Liver (tissue), 9 donors: Measurements from ENCODE around the gene SYTL3. TPM values are rescaled to one million over a fixed set of nuclear protein-coding genes. Genes with fewer than 3 reads are reported as not detected.
A peak's percentile ranks its signal among the peaks of the same experiment; 100 is the strongest.
"Not testable (repeated sequence)": the region's sequence is repeated elsewhere in the genome, so short reads cannot be mapped to it uniquely, and the experiment has no call there.

Experiments used
- DNase-seq: peaks from one replicate; pipeline ENCODE4 v3.0.0-alpha.2; 2017; ENCODE audit warnings: low spot score
- H3K27ac ChIP-seq, 2 donors: one replicate each; pipeline ENCODE4 v1.7.0; 2013; ENCODE audit warnings: inconsistent platforms in 2 of 2, low read length in 2 of 2, control low read depth in 1 of 2, low read depth in 1 of 2, mild to moderate bottlenecking in 1 of 2
- H3K27me3 ChIP-seq, 4 donors: one replicate each; pipeline versions ENCODE4 v1.6.1 to v1.7.0; 2013; ENCODE audit warnings: low read length in 3 of 4, inconsistent platforms in 1 of 4, mild to moderate bottlenecking in 1 of 4, moderate library complexity in 1 of 4; ENCODE audit not compliant: control insufficient read depth in 4 of 4, insufficient read depth in 4 of 4
- H3K36me3 ChIP-seq, 4 donors: one replicate each; pipeline versions ENCODE4 v1.6.1 to v1.7.0; 2013; ENCODE audit warnings: low read length in 3 of 4, mild to moderate bottlenecking in 3 of 4, low read depth in 1 of 4, moderate library complexity in 1 of 4; ENCODE audit not compliant: control insufficient read depth in 4 of 4, insufficient read depth in 3 of 4
- H3K4me1 ChIP-seq, 4 donors: one replicate each; pipeline versions ENCODE4 v1.6.1 to v1.7.0; 2013; ENCODE audit warnings: low read length in 3 of 4, mild to moderate bottlenecking in 3 of 4, moderate library complexity in 1 of 4; ENCODE audit not compliant: control insufficient read depth in 4 of 4, insufficient read depth in 4 of 4
- H3K4me3 ChIP-seq, 3 donors: one replicate each; pipeline versions ENCODE4 v1.6.1 to v1.7.0; 2013; ENCODE audit warnings: low read length in 3 of 3, control low read depth in 1 of 3, low read depth in 1 of 3, mild to moderate bottlenecking in 1 of 3
- H3K9ac ChIP-seq, 2 donors: one replicate each; pipeline ENCODE4 v1.7.0; 2013; ENCODE audit warnings: low read length in 2 of 2, mild to moderate bottlenecking in 2 of 2, moderate library complexity in 2 of 2, control low read depth in 1 of 2, low read depth in 1 of 2
- H3K9me3 ChIP-seq, 4 donors: one replicate each; pipeline versions ENCODE4 v1.6.1 to v1.7.0; 2013; ENCODE audit warnings: low read length in 3 of 4; ENCODE audit not compliant: control insufficient read depth in 4 of 4
- ATF3 ChIP-seq: IDR thresholded peaks from 2 replicates; pipeline ENCODE4 v1.6.1; 2016; ENCODE audit warnings: antibody characterized with exemption
- EGR1 ChIP-seq, 2 donors: IDR thresholded peaks; 2 replicates each; pipeline ENCODE4 v1.6.1; 2016 to 2018; ENCODE audit warnings: antibody characterized with exemption in 2 of 2, low read depth in 2 of 2
- FOXA1 ChIP-seq: IDR thresholded peaks from 2 replicates; pipeline ENCODE4 v1.6.1; 2016; ENCODE audit warnings: antibody characterized with exemption
- FOXA2 ChIP-seq: IDR thresholded peaks from 2 replicates; pipeline ENCODE4 v1.6.1; 2016; ENCODE audit warnings: antibody characterized with exemption
- GABPA ChIP-seq, 2 donors: IDR thresholded peaks in 1 of 2; conservative IDR thresholded peaks in 1 of 2; 2 replicates each; pipeline ENCODE4 v1.6.1; 2016; ENCODE audit warnings: antibody characterized with exemption in 2 of 2, mild to moderate bottlenecking in 1 of 2, moderate library complexity in 1 of 2
- HNF4A ChIP-seq, 2 donors: conservative IDR thresholded peaks; 2 replicates each; pipeline ENCODE4 v1.6.1; 2016; ENCODE audit warnings: antibody characterized with exemption in 2 of 2, mild to moderate bottlenecking in 2 of 2
- HNF4G ChIP-seq: IDR thresholded peaks from 2 replicates; pipeline ENCODE4 v1.6.1; 2016; ENCODE audit warnings: antibody characterized with exemption
- JUND ChIP-seq, 2 donors: IDR thresholded peaks; 2 replicates each; pipeline ENCODE4 v1.6.1; 2016; ENCODE audit warnings: antibody characterized with exemption in 2 of 2
- NR2F2 ChIP-seq: IDR thresholded peaks from 2 replicates; pipeline ENCODE4 v1.6.1; 2016; ENCODE audit warnings: antibody characterized with exemption
- RAD21 ChIP-seq, 2 donors: IDR thresholded peaks; 2 replicates each; pipeline ENCODE4 v1.6.1; 2016; ENCODE audit warnings: antibody characterized with exemption in 2 of 2, mild to moderate bottlenecking in 2 of 2
- REST ChIP-seq: IDR thresholded peaks from 2 replicates; pipeline ENCODE4 v1.6.1; 2016; ENCODE audit warnings: antibody characterized with exemption, mild to moderate bottlenecking
- RXRA ChIP-seq, 2 donors: IDR thresholded peaks; 2 replicates each; pipeline ENCODE4 v1.6.1; 2017 to 2018; ENCODE audit warnings: antibody characterized with exemption in 2 of 2, mild to moderate bottlenecking in 1 of 2
- TAF1 ChIP-seq: conservative IDR thresholded peaks from 2 replicates; pipeline ENCODE4 v1.6.1; 2016; ENCODE audit warnings: antibody characterized with exemption, mild to moderate bottlenecking
- YY1 ChIP-seq: IDR thresholded peaks from 2 replicates; pipeline ENCODE4 v1.6.1; 2016; ENCODE audit warnings: antibody characterized with exemption, mild to moderate bottlenecking
- ZBTB33 ChIP-seq: IDR thresholded peaks from 2 replicates; pipeline ENCODE4 v1.6.1; 2016; ENCODE audit warnings: antibody characterized with exemption
- WGBS: extraction: QIAGEN DNeasy Blood & Tissue Kit; methylation state at CpG from one replicate; pipeline ENCODE4 v1.1.7; 2013; 5-methylcytosine and 5-hydroxymethylcytosine counted together
- polyA plus RNA-seq, 2 donors: library from polyadenylated mRNA; stranded (reverse) in 1 of 2; unstranded in 1 of 2; fragments of 200-250 nt in 1 of 2; fragments of >200 nt in 1 of 2; fragmentation: Nextera tagmentation in 1 of 2; extraction: Ambion mirVana in 1 of 2; gene quantifications; one replicate each; pipeline versions ENCODE4 v1.2.1 to v1.2.3, GENCODE V29; 2013 to 2015
- total RNA-seq, 2 donors: library from RNA; depleted of rRNA; stranded (reverse); fragments of >200 nt; gene quantifications; one replicate each; pipeline ENCODE4 v1.2.3, GENCODE V29; 2014
- TF ChIP-seq, protein P1 (sequence below): fragments of 150-350 bp; IDR thresholded peaks from 2 replicates; pipeline ENCODE4 v1.5.1; 2017; ENCODE audit warnings: improper control_type of control experiment, low read depth, low read length; ENCODE audit not compliant: missing input control
- TF ChIP-seq, protein P2 (sequence below): IDR thresholded peaks from 2 replicates; pipeline ENCODE4 v1.6.1; 2016; ENCODE audit warnings: antibody characterized with exemption
- donor health status: healthy.
- donor health status: healthy.
- donor health status: healthy.
- donor health status: healthy.
- donor health status: healthy.

Gene SYTL3
- total and polyA plus RNA-seq, 4 donors: 0.28 to 1.7 (median 0.51) TPM

DNA sequence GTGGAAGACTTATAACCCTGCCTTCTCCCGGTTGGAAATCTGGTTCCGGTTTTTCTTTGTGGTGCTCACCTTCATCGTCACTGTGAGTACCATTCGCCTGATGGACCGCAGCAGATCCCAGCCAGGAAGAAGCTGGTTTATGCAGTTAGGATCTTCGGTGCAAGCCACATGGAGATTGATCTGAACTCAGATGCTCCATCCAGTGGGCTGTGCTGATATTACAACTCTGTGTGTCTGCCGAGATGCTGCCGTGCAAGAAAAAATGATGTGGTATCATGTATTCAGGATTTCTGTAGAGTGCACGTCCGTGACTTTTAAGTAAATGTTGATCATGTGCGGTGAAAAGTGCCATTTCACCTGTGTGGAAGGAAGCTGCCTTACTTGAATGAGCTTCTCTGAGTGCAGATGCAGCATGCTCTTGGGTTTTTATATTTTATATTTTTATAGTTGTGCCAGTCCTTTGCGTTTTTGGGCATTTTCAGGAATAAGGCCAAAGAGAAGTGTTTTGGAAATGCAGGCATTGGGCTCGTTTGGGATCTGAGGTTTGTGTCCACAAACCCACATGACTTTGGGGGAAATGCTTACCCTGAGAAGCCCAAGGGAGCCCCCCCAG, 44.5 kb upstream of the SYTL3 start:
- Histone ChIP-seq H3K36me3 (peaks cover 8 to 32% (median 18%) of the 10 kb centered on the region in 4 donors), H3K27ac (no peak overlapping the region), H3K27me3 (no peaks in the 10 kb centered on the region), H3K4me1 (peaks cover 0 to 2% (median 0%) of the 10 kb centered on the region in 4 donors), H3K9ac (no peak overlapping the region), H3K9me3 (no peaks in the 10 kb centered on the region), H3K4me3 (no peak overlapping the region)
- WGBS: 54% methylated on average over 13 of the region's 13 CpGs
- peak; percentile 65 for DNase-seq
- no peak for TF ChIP-seq HNF4G
- TF ChIP-seq, protein P1, sequence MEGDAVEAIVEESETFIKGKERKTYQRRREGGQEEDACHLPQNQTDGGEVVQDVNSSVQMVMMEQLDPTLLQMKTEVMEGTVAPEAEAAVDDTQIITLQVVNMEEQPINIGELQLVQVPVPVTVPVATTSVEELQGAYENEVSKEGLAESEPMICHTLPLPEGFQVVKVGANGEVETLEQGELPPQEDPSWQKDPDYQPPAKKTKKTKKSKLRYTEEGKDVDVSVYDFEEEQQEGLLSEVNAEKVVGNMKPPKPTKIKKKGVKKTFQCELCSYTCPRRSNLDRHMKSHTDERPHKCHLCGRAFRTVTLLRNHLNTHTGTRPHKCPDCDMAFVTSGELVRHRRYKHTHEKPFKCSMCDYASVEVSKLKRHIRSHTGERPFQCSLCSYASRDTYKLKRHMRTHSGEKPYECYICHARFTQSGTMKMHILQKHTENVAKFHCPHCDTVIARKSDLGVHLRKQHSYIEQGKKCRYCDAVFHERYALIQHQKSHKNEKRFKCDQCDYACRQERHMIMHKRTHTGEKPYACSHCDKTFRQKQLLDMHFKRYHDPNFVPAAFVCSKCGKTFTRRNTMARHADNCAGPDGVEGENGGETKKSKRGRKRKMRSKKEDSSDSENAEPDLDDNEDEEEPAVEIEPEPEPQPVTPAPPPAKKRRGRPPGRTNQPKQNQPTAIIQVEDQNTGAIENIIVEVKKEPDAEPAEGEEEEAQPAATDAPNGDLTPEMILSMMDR: peak; percentile 72
- no peak for TF ChIP-seq YY1
- TF ChIP-seq HNF4A (conservative IDR thresholded peaks at IDR 0.05): no peak
- TF ChIP-seq RAD21 (IDR thresholded peaks at IDR 0.05): peak; percentile 74 to 88
- TF ChIP-seq, protein P2, sequence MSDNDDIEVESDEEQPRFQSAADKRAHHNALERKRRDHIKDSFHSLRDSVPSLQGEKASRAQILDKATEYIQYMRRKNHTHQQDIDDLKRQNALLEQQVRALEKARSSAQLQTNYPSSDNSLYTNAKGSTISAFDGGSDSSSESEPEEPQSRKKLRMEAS: no peak

- H3K36me3 ChIP-seq: peaks cover 8 to 35% (median 20%) of the 10 kb centered on the region in 4 donors
- H3K9ac ChIP-seq, H3K27me3 ChIP-seq, H3K27ac ChIP-seq, H3K4me1 ChIP-seq, DNase-seq, H3K4me3 ChIP-seq, H3K9me3 ChIP-seq: not testable (repeated sequence)
- 90% methylated on average over 15 of the region's 15 CpGs for WGBS
These were observed 43.8 kb upstream of the SYTL3 start for GRCh38 chr6:158606011-158606410.

DNA sequence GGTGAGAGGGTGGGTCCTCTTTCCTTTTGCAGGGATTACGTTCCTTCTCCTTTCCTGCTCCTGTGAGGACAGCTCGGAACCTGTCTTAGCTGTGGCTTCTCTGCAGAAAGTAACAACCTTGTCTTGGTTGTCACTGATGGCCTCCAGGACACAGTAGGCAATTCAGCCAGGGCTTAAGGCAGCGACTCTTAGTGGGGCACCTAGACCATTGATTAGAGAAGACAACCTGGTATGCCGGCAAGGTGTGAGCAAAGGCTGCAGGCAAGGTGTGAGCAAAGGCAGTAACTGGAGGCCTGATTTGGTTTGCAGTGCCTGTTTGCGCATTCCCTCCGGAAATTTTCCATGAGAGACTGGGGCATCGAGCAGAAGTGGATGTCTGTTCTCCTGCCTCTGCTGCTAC, 42.9 kb upstream of the SYTL3 start:
- peaks cover 0 to 2% (median 0%) of the 10 kb centered on the region in 4 donors for H3K4me1 ChIP-seq
- H3K9me3 ChIP-seq: no peaks in the 10 kb centered on the region
- H3K27ac ChIP-seq: no peak overlapping the region
- H3K9ac ChIP-seq: no peak overlapping the region
- no peak for DNase-seq
- WGBS: 98% methylated on average over 7 of the region's 7 CpGs
- no peak overlapping the region for H3K4me3 ChIP-seq
- H3K36me3 ChIP-seq: peaks cover 8 to 35% (median 21%) of the 10 kb centered on the region in 4 donors
- no peaks in the 10 kb centered on the region for H3K27me3 ChIP-seq
- TF ChIP-seq FOXA2: no peak
- TF ChIP-seq, protein P2: no peak
- TF ChIP-seq TAF1: no peak
- TF ChIP-seq NR2F2: no peak
- no peak for TF ChIP-seq RAD21 (IDR thresholded peaks at IDR 0.05)
- no peak for TF ChIP-seq JUND (IDR thresholded peaks at IDR 0.05)
- no peak for TF ChIP-seq REST
- TF ChIP-seq, protein P1: no peak
- TF ChIP-seq ATF3: no peak
- TF ChIP-seq YY1: no peak
- no peak for TF ChIP-seq RXRA (IDR thresholded peaks at IDR 0.05)
- no peak for TF ChIP-seq ZBTB33
- TF ChIP-seq HNF4G: no peak
- no peak for TF ChIP-seq HNF4A (conservative IDR thresholded peaks at IDR 0.05)
- TF ChIP-seq GABPA (IDR thresholded peaks at IDR 0.05 in 1 of 2, conservative IDR thresholded peaks at IDR 0.05 in 1 of 2): no peak
- TF ChIP-seq EGR1 (IDR thresholded peaks at IDR 0.05; ENCODE audit: low read depth in 2 of 2): no peak
- TF ChIP-seq FOXA1: no peak
